Occipital lobe (tissue), 2 donors: ENCODE measurements around the gene FER. TPM values are rescaled to one million over a fixed set of nuclear protein-coding genes. Genes with fewer than 3 reads are reported as not detected.
"Not testable (repeated sequence)": the region's sequence is repeated elsewhere in the genome, so short reads cannot be mapped to it uniquely, and the experiment has no call there.

ENCODE experiments used
- DNase-seq: peaks from one replicate; lab custom pipeline; 2025; lab: John Stamatoyannopoulos, UW
- total RNA-seq: library from RNA; depleted of rRNA; stranded (reverse); fragments of >200 nt; gene quantifications from one replicate; pipeline ENCODE4 v1.2.3, GENCODE V29; 2014

Gene FER
- total RNA-seq, 1 donor from 2014 or later, result 101 TPM

DNA sequence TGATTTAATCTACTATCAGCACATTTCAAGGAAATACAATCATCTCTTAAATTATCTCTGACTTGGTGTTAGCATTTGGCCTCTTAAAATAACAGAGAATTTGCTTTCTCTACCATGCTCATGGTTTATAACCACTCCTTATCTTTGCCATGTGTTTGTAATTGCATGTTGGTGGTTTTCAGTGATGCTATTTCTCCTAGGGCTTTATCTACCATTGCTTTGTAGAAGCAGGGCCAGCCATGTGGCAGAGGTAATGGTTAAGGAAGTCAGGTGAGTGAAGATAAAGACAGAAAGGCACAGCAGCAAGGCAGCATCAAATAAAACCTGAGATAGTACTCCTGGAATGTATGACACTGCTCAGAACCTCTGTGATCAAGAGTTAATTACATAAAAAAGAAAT lies 206.2 kb downstream of the FER start:
- no peak for DNase-seq

DNA sequence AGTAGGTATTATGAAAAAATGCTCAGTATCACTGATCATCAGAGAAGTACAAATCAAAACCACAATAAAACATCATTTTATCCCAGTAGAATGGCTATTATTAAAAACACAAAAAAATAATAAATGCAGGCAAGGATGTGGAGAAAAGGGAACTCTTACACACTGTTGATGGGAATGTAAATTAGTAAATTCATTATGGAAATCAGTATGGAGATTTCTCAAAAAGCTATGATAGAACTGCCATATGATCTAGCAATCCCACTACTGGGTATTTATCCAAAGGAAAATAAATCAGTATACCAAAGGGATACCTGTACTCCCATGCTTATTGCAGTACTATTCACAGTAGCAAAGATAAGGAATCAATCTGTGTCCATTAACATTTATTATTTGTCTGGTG lies 209.6 kb downstream of the FER start:
- DNase-seq, result no peak

DNA sequence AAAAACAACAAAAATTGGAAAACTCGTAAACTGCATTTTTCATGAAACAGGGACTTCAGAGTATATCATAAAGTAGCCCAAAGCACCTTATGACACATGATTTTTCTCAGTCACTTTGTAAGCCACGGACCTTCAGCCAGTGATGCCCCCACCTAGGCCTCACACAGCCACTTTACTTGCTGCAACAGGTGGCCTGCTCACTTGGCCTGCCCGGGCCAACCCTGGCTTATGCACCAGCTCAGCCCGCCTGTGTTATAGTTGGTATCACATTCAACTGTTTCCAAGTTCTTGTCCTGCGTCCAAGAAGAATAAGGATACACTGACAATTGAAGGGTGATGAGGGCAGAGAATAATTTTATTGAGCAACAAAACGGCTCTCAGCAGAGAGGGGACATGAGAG lies 219.2 kb downstream of the FER start:
- DNase-seq, result no peak

- no peak for DNase-seq
Observed at GRCh38 chr5:108974594-108974993, 226.9 kb downstream of the FER start.

DNA sequence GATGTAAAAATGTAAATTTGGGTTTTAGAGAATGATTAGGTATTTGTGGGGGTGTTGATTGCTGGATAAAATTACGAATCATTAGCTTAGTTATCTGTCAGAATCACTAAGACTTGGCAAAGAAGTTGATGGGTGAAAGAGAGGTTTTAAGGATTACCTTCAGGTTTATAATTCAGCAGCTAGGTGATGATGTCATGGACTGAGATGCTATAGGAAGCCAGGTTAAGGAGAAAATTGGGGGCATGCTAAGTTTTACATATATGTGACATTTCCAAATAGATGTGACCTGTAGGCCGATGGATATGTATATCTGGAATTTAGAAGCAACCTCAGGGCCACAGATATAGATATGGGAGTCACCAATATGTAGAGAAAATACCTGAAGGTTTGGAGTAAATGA lies 228.0 kb downstream of the FER start:
- DNase-seq, result no peak

- no peak for DNase-seq
Observed at GRCh38 chr5:108983461-108984092, 235.9 kb downstream of the FER start.

DNA sequence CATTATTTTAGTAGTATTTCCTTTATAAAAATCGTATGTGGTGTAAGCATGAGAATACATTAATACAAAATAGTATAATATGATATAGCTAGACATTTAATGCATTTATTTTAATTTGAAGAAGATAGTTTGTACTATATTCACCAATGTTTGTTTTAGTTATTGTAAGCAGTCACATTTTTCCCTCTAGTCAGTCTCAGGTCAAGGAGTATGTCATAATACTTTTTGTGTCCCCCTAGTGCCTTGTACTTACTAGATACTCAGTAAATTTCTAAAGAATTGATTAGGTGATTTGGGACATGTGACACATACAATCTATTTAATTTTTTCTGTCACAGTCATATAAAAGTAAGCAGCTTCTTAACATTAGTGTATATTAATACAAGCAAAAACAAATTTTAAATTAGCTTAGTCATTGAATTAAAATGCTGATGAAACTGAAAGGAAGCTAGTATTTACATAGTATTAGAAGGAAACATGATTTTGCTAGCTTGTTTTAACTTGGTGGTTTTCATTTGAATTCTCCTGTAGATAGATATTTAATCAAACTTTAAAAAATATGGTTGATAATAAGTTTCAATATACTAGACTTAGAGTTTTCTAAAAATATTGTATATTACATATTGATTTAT lies 242.2 kb downstream of the FER start:
- no peak for DNase-seq

DNA sequence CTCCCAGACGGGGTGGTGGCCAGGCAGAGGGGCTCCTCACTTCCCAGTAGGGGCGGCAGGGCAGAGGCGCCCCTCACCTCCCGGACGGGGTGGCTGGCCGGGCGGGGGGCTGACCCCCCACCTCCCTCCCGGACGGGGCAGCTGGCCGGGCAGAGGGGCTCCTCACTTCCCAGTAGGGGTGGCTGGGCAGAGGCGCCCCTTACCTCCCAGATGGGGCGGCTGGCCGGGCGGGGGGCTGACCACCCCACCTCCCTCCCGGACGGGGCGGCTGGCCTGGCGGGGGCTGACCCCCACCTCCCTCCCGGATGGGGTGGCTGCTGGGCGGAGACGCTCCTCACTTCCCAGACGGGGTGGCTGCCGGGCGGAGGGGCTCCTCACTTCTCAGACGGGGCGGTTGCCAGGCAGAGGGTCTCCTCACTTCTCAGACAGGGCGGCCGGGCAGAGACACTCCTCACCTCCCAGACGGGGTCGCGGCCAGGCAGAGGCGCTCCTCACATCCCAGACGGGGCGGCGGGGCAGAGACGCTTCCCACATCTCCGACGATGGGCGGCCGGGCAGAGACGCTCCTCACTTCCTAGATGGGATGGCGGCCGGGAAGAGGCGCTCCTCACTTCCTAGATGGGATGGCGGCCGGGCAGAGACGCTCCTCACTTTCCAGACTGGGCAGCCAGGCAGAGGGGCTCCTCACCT lies 244.8 kb downstream of the FER start:
- not testable (repeated sequence) for DNase-seq

DNA sequence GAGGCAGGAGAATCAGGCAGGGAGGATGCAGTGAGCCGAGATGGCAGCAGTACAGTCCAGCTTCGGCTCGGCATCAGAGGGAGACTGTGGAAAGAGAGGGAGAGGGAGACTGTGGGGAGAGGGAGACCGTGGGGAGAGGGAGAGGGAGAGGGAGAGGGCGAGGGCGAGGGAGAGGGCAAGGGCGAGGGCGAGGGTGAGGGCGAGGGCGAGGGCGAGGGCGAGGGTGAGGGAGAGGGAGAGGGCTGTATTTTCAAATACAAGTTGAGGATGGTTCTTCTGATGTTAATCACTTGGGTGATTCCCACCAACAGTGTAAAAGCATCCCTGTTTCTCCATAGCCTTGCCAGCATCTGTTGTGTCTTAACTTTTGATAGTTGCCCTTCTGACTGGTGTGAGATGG lies 245.7 kb downstream of the FER start:
- DNase-seq, result not testable (repeated sequence)

DNA sequence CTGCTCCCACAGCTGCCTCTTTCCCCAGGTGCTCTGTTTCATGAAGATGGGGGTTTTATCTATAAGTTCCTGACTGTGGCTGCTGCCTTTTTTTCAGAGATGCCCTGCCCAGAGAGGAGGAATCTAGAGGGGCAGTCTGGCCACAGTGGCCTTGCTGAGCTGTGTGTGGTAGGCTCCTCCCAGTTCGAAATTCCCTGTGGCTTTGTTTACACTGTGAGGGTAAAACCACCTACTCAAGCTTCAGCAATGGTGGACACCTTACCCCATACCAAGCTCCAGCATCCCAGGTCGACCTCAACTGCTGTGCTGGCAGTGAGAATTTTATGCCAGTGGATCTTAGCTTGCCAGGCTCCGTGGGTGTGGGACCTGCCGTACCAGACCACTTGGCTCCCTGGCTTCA lies 250.0 kb downstream of the FER start:
- no peak for DNase-seq

DNA sequence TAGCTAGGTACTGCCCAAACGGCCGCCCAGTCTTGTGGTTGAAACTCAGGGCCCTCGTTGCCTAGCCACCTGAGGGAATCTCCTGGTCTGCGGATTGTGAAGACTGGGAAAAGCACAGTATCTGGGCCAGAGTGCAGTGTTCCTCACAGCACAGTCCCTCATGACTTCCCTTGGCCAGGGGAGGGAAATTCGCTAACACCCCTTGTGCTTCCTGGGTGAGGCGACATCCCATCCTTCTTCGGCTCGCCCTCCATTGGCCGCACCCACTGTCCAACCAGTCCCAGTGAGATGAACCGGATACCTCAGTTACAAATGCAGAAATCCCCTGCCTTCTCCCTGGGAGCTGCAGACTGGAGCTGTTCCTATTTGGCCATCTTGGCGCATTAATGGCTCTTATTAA lies 250.5 kb downstream of the FER start:
- no peak for DNase-seq

GRCh38 chr5:109003928-109004327 lies 256.2 kb downstream of the FER start:
- DNase-seq, result no peak

GRCh38 chr5:109005297-109006009 lies 257.8 kb downstream of the FER start:
- no peak for DNase-seq

DNA sequence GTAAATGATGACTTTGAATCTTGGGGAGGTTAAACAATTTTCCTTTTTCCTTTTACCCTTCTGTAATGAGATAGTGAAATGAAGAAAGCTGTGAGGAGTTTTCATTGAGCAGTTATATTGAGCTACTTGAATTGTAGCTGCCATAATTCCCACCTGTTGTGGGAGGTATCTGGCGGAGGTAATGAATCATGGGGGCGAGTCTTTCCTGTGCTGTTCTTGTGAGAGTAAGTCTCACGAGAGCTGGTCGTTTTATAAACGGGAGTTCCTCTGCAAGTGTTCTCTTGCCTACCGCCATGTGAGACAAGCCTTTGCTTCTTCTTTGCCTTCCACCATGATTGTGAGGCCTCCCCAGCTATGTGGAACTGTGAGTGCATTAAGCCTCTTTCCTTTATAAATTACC lies 258.4 kb downstream of the FER start:
- DNase-seq, result no peak

DNA sequence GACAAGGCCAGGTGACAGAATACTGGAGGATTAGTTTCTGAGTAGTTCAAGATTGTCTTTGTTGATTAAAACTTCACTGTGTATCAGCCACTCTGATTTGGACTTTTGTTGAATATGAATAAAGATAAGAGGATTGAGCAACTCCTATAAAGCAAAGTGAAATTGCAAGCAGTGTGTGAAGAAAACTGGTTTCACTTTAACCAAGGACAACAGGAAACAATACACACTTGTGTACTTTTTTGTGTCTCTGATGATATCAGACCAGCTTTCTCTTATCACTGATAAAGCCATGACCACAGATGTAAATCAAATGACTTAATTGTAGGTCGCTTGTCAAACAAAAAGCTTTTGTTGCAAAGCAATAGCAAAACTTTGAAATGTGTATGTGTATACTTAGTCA lies 268.6 kb downstream of the FER start:
- no peak for DNase-seq

DNA sequence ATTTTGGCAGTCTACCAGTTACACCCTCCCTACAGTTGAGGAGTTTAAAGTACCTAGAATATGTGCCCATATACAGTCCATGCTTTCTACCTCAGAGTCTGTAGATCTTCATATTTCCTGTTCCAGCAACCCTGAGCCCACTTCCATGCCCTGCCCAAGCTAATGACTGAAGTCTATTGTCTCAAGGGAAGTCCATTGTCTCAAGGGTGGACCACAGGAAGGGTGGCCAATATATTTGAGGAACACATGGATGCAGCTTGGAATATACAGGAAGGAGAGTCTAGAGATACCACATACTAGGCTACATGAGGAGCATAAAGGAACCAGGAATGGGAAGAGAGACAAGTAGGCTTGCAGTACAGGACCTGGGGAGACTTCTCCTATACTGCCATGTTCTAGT lies 274.4 kb downstream of the FER start:
- DNase-seq, result no peak

- DNase-seq, result not testable (repeated sequence)
Observed at GRCh38 chr5:109025729-109026128, 278.0 kb downstream of the FER start.

DNA sequence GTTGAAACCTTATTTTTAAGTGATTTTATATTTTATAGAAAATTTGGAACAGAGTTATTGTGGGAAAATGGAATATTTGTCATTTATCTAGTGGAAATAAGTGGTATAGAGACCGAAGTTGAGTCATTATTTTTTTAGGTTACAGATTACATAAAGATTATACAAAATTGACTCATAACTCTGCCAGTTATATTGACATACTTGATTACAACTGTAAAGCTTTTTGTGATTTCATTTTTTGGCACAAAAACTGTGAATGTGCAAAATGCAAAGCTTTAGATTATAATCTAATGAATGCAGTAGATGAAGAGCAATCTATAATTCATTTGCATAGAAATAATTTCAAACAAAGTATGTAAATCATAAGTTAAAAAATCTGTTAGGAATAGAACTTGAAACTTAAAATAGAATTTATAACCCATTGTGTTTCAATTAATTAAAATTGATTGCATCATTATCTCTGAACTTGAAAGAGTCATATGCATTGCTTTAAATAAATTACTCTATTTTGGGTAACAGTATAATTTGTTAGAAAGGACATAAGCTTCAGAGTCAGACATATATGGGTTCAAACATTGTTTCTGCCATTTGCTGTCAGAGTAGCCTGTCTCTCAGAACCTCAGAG lies 280.4 kb downstream of the FER start:
- no peak for DNase-seq

- DNase-seq, result no peak
Observed at GRCh38 chr5:109028608-109029299, 281.1 kb downstream of the FER start.

GRCh38 chr5:109029847-109030246 lies 282.1 kb downstream of the FER start:
- no peak for DNase-seq
